GM18505 (cell line): Measurements from ENCODE around the gene COL18A1.
A peak's percentile ranks its signal among the peaks of the same experiment; 100 is the strongest.

ENCODE experiments used
- ATAC-seq: cut with Tn5 transposase; IDR thresholded peaks from one replicate; pipeline ENCODE4 v1.9.1; 2021; ENCODE audit not compliant: unreplicated experiment
- POLR2A ChIP-seq: IDR thresholded peaks from 4 replicates; pipeline ENCODE4 v1.6.1; 2011; ENCODE audit warnings: borderline replicate concordance; ENCODE audit not compliant: insufficient read depth, insufficient read length; ENCODE audit errors: extremely low read depth

The COL18A1 gene

DNA sequence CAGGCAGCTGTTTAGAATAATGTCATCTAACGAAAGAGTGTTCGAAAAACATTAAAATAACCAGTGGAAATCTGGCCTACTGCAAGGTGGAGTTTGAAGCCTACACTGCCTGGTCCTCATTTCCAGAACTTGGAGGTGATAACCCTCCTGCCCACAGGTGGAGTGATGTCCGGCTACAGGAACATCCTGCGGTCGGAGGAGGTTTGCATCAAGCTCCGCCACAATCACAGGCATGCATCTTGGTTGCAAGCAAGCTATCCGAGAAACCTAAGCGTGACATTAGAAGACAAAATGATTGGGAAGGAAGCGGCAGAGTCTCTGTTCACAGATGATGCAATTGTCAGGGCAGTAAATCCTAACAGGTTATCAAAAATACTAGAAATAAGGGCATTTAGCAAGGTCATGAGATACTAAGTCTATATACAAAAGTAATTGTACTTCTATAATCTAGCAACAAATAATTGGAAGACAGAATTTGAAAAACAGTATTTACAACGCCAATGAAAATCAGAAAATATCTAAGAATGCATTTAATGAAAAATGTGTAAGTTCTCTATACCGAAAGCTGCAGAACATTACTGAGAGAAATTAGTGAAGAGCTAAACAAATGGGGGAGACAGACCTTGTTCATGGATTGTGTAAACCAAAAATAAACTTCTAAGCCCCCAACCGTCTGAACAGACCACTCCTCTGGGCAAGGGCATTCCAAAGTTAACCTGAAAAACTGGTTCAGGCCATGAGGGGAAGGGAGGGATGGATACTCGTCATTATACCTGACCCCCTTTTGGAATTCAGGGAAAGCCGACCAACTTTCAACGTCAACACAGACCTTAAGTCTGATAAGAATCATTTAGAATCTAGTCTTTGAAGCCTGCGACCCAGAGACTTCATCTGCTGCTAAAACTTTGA lies 141.9 kb downstream of the COL18A1 start:
- TF ChIP-seq POLR2A, result no peak
- ATAC-seq, result no peak

GRCh38 chr21:45547545-45547900 lies 142.6 kb downstream of the COL18A1 start:
- no peak for ATAC-seq
- no peak for TF ChIP-seq POLR2A

DNA sequence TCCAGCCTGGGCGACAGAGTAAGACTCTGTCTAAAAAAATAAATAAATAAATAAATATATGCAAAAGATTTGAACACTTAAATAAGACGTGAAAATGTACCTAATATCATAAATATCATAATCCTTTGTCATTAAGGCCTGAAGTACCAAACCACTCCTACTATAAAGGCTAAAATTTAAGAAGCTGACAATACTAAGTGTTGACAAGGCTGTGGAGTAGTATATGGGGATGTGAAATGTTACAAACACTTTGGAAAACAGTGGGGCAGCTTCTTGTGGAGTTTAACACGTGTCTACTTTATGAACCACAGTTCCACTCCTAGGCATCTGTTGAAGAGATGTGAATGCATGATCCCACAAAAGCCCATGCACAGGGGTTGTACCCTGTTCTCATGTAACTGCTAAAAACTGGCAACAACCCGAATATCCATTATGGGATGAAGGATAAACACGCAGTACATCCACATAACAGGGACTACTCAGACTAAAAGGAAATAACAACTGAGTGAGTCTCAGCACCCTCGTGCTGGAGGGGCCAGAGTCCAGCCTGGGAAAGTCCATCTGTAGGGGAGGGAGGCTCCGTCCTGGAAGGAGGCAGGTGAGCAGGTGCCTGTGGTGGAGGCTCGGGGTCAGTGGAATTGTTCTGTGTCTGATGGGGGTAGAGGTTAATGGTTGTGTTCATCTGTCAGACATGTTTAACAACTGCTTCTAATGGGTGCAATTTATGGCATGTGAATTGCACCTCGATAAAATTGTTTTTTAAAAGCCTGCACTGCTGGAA lies 143.9 kb downstream of the COL18A1 start:
- ATAC-seq, result no peak
- no peak for TF ChIP-seq POLR2A

DNA sequence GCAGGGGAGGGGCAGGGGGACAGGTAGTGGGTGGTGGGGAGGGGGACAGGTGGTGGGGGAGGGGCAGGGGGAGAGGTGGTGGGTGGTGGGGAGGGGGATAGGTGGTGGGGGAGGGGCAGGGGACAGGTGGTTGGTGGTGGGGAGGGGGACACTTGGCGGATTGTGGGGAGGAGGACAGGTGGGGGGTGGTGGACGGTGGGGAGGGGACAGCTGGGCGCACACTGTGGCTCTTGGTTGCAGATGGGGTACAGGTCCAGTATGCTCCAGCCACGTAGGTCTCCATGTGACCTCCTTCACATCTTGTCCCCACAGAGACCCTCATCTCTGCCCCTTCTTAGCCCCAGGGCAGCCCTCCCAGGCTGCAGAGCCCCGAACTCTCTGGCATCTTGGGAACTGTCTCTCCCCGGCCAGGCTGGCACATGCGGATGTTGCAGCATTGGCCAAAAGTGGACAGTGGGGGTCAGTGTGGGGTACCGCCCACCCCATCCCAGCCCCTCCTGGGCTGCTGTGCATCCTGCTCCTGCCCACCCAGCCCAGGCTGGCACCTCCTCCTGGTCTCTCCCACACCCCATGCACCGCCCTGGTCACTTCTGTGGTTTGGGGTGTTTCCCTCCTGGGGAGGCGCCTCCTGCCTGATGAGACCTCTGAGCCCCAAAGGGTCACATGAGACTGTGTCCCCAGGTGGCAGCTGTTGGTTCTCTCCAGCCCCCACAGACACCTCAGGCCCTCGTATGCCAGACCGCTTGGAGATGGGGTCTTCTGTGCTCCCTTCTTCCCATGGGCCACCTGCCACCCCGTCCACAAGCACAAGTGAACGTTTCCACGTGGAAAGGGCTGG lies 144.9 kb downstream of the COL18A1 start:
- TF ChIP-seq POLR2A, result peak; percentile 29
- no peak for ATAC-seq

DNA sequence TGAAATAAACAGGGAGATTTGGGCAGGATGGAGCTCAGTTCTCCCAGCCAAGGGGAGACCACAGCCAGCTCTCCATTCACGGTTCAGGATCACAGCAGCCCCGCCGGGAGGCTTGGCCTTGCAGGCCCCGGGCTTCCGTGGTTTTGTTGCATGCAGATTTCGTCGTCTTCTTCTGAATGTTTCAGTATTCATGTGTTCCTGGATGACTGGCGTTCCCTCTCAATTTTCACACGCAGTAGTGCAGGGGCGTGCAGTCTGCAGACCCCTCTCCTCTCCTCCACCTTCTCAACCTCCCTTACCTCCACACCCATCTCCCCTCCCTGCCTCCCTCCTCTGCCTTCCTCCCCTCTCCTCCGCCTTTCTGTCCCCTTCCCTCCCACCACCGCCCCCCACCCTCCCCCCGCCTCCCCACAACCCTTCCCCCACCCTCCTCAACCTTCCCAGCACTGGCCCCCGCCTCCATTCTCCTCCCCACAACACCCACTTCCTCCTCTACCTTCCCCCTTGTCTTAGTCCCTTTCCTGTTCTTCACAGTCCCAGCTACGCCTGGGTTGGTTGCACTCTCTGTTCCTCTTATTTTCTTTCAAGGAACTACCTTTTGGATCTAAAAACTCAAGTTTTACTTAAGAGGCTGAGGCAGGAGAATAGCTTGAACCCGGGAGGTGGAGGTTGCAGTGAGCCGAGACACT lies 145.7 kb downstream of the COL18A1 start:
- ATAC-seq, result no peak
- TF ChIP-seq POLR2A, result peak; percentile 44

GRCh38 chr21:45551316-45551715 lies 146.4 kb downstream of the COL18A1 start:
- no peak for ATAC-seq
- no peak for TF ChIP-seq POLR2A

DNA sequence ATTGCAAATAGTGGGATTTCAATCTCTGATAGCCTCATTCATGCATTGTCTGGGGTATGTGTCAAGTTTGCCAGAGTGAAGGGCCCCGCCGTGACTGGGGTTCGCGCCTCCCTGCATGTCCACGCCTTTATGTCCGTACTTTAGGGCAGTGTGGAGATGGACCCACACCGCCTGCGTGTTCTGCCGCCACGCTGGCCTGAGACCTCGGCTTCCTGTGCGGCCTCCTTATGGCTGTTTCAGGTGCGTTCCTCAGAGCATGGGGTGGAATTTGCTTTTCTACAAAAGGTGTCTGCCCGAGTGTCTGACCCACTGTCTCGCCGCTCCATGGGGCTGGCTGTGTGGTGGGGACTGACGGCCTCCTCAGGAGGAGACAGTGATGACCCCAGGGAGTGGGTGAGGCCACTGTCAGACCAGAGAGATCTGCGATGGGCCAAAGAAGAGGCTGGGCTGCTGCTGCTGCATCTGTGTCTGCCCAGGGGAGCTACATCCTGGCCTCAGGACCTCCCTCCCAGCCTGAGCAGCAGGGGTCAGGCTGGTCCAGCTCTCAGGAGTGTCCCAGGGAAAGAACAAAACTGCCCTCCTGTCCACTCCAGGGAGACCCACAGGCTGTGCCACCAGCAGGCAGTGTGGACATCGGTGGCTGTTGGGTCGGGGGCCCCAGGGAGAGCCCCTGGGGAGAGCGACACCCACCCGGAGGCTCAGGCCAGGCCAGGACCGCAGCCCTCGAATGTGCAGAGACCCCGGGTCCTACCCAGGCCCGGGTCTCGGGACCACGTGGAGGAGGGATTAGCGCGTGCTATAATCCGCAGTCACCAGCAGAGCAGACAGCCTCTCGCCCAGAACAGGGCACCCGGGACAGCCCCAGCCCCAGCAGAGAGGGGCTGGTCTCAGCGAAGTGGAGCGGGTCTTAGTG lies 147.1 kb downstream of the COL18A1 start:
- no peak for TF ChIP-seq POLR2A
- ATAC-seq, result no peak

- no peak for ATAC-seq
- no peak for TF ChIP-seq POLR2A
These were observed 147.9 kb downstream of the COL18A1 start for GRCh38 chr21:45552696-45553391.

DNA sequence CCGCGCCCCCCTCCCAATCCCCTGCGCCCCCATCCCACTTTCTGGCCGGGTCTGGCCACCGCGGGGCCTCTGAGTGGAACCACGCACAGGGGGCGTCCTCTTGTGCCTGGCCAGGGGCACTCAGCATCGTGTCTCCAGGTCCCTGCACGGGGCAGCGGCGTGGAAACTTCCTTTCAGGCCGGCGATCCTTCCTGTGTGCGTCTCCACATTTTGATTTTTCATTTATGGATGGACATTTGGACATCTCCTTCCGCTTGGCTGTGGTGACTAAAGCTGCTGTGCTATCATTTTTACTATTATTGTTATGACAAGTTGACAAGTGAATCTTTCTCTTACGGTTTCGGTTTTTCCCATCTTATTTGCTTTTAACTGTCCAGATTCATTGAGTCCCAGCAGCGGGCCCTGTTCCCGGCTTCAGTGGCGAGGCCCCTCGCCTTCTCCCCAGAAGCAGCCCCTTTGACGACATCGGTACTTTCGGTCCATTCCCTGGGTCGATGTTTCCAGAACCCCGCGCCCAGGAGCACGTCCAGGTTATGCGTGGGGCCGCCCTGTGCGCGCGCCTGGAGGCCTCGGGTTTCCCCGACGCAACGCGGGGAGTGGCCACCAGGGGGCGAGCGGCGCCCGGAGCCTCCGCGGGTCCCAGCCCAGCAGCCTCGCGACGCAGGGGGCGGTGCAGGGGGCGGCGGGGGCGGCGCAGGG lies 149.7 kb downstream of the COL18A1 start:
- TF ChIP-seq POLR2A, result peak; percentile 47
- peak; percentile 54 for ATAC-seq

- no peak for ATAC-seq
- TF ChIP-seq POLR2A, result no peak
These were observed 150.2 kb downstream of the COL18A1 start for GRCh38 chr21:45555251-45555556.

DNA sequence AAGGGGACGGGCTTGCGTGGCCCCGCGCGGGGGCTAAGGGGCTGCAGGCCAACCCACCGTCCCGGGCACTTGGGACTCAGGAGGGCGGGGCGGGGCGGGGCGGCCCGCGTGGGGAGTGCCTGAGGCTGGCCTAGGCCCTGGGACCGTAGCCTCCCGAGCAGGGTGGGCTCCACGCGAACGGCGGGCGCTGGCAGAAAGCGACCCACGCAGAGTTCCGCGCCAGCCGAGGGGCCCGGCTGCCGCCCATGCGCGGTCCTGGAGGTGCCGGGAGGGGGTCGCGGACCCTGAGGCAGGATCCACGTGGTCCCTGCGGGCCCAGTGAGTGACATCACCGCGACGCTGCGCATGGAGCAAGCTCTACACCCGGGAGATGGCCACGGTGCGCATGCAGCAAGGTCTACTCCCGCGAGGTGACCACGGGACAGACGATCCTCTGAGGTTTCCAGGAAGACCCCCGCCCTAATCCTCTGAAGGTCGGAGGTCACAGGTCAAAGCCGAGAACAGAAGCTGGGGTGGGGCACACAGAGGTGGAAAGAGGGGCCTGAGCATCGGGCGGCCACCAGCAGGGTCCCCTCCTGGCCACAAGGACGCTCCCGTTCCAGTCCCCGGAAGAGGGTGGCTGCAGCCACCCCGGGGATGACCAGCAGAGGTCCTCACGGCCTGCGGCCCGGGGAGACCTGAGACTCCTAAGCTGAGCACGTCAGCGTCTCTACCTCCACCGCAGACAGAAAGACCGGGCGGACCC lies 150.8 kb downstream of the COL18A1 start:
- no peak for TF ChIP-seq POLR2A
- ATAC-seq, result no peak

GRCh38 chr21:45556302-45556644 lies 151.3 kb downstream of the COL18A1 start:
- ATAC-seq, result no peak
- TF ChIP-seq POLR2A, result no peak
